H1 (cell line): ENCODE measurements around the gene UQCR10. TPM values are rescaled to one million over a fixed set of nuclear protein-coding genes. Genes with fewer than 3 reads are reported as not detected.

Experiments used
- CTCF ChIA-PET: fragments of 300-600 bp; sonication (Branson Sonifier 250); formaldehyde crosslinking; loops from one replicate; lab custom pipeline; 2021; ENCODE audit not compliant: partially characterized antibody; lab: Charles Lee
- POLR2A ChIA-PET: fragments of 300-600 bp; sonication (Branson Sonifier 250); formaldehyde crosslinking; loops from one replicate; lab custom pipeline; 2021; ENCODE audit warnings: inconsistent platforms; ENCODE audit not compliant: partially characterized antibody; lab: Charles Lee
- DNase-seq, 2 experiments: peaks; one replicate each; pipeline versions ENCODE4 v3.0.0 to v3.0.0-alpha.2; 2010 to 2022; ENCODE audit warnings: low spot score in 2 of 2, low read depth in 1 of 2, mixed read lengths in 1 of 2
- FAIRE-seq: peaks from 2 replicates; lab custom pipeline; 2011; peaks lifted over from hg19 to GRCh38; lab: Jason Lieb, UNC
- H2AFZ ChIP-seq: 2 replicates; pipeline ENCODE4 v1.8.1; 2012; ENCODE audit warnings: low read length, inconsistent platforms
- H2AK5ac ChIP-seq: 2 replicates; pipeline ENCODE4 v1.6.1; 2013; ENCODE audit warnings: low read depth, low read length
- H2BK120ac ChIP-seq: replicated peaks from 2 replicates; pipeline ENCODE3; 2013; ENCODE audit warnings: low read depth, low read length, inconsistent platforms
- H2BK12ac ChIP-seq: 2 replicates; pipeline ENCODE4 v1.6.1; 2013; ENCODE audit warnings: low read depth, low read length
- H2BK15ac ChIP-seq: 2 replicates; pipeline ENCODE4 v1.6.1; 2013; ENCODE audit warnings: low read length
- H2BK20ac ChIP-seq: 2 replicates; pipeline ENCODE4 v1.6.1; 2013; ENCODE audit warnings: low read length
- H2BK5ac ChIP-seq: 2 replicates; pipeline ENCODE4 v1.6.1; 2013; ENCODE audit warnings: low read depth, low read length
- H3K14ac ChIP-seq: 2 replicates; pipeline ENCODE4 v1.6.1; 2013; ENCODE audit warnings: inconsistent platforms; ENCODE audit not compliant: insufficient read length
- H3K18ac ChIP-seq: 2 replicates; pipeline ENCODE4 v1.6.1; 2013; ENCODE audit warnings: low read length; ENCODE audit errors: extremely low read depth
- H3K23ac ChIP-seq: 2 replicates; pipeline ENCODE4 v1.6.1; 2013; ENCODE audit warnings: inconsistent platforms; ENCODE audit not compliant: insufficient read length
- H3K23me2 ChIP-seq: 2 replicates; pipeline ENCODE4 v1.6.1; 2013; ENCODE audit warnings: low read depth, low read length
- H3K27ac ChIP-seq: 2 replicates; pipeline ENCODE4 v1.6.1; 2011; ENCODE audit warnings: low read depth, low read length, inconsistent platforms
- H3K27me3 ChIP-seq, 4 experiments: replicated peaks in 1 of 4; 1 replicate in 1 of 4; 2 replicates in 3 of 4; pipeline versions ENCODE4 v1.6.1 to v1.8.1; 2011 to 2013; ENCODE audit warnings: low read length in 3 of 4, mild to moderate bottlenecking in 3 of 4, inconsistent platforms in 2 of 4, mixed read lengths in 2 of 4, moderate library complexity in 1 of 4; ENCODE audit not compliant: control insufficient read depth in 3 of 4, insufficient read depth in 3 of 4; ENCODE audit errors: extremely low read depth in 1 of 4
- H3K36me3 ChIP-seq, 4 experiments: 2 replicates each; pipeline versions ENCODE4 v1.6.1 to v1.8.1; 2011 to 2013; ENCODE audit warnings: mild to moderate bottlenecking in 4 of 4, low read length in 3 of 4, moderate library complexity in 2 of 4, control low read depth in 1 of 4, inconsistent platforms in 1 of 4; ENCODE audit not compliant: insufficient read depth in 4 of 4, control insufficient read depth in 2 of 4
- H3K4ac ChIP-seq: replicated peaks from 2 replicates; pipeline ENCODE3; 2013; ENCODE audit warnings: low read length, low read depth, mixed read lengths, inconsistent platforms; ENCODE audit not compliant: insufficient read length
- H3K4me1 ChIP-seq, 4 experiments: replicated peaks in 1 of 4; 1 replicate in 1 of 4; 2 replicates in 3 of 4; pipeline versions ENCODE4 v1.6.1 to v1.8.1; 2011 to 2013; ENCODE audit warnings: low read length in 3 of 4, inconsistent platforms in 2 of 4, mixed read lengths in 1 of 4; ENCODE audit not compliant: insufficient read depth in 4 of 4, control insufficient read depth in 3 of 4
- H3K4me2 ChIP-seq, 2 experiments: 2 replicates each; pipeline versions ENCODE4 v1.6.1 to v1.8.1; 2011 to 2013; ENCODE audit warnings: low read depth in 2 of 2, low read length in 2 of 2, control low read depth in 1 of 2, inconsistent platforms in 1 of 2, mild to moderate bottlenecking in 1 of 2; ENCODE audit not compliant: insufficient read depth in 1 of 2
- H3K4me3 ChIP-seq, 4 experiments: fragments of 200-600, 300-600 bp in 1 of 4; sonication (generic), shearing (Covaris generic), sonication (Bioruptor Twin) in 1 of 4; 2 replicates each; pipeline versions ENCODE4 v1.5.1 to v1.8.1; 2011 to 2016; ENCODE audit warnings: low read length in 4 of 4, low read depth in 3 of 4, control low read depth in 2 of 4, inconsistent platforms in 2 of 4, mild to moderate bottlenecking in 2 of 4, mixed read lengths in 1 of 4, moderate library complexity in 1 of 4; ENCODE audit not compliant: insufficient read depth in 2 of 4; ENCODE audit errors: extremely low read depth in 1 of 4
- H3K56ac ChIP-seq: replicated peaks from 2 replicates; pipeline ENCODE3; 2013; ENCODE audit warnings: low read depth, mild to moderate bottlenecking, mixed read lengths, low read length, inconsistent platforms; ENCODE audit not compliant: insufficient read length
- H3K79me1 ChIP-seq: 2 replicates; pipeline ENCODE4 v1.6.1; 2013; ENCODE audit warnings: low read depth, low read length, control low read depth
- H3K79me2 ChIP-seq, 2 experiments: 2 replicates each; pipeline versions ENCODE4 v1.6.1 to v1.8.1; 2012 to 2013; ENCODE audit warnings: low read length in 2 of 2, mild to moderate bottlenecking in 2 of 2, inconsistent platforms in 1 of 2; ENCODE audit not compliant: insufficient read depth in 2 of 2, control insufficient read depth in 1 of 2
- H3K9ac ChIP-seq, 4 experiments: replicated peaks in 1 of 4; 1 replicate in 1 of 4; 2 replicates in 3 of 4; pipeline versions ENCODE4 v1.6.1 to v1.8.1; 2011 to 2013; ENCODE audit warnings: low read depth in 3 of 4, low read length in 3 of 4, control low read depth in 2 of 4, mild to moderate bottlenecking in 2 of 4, moderate library complexity in 2 of 4, inconsistent platforms in 1 of 4; ENCODE audit errors: extremely low read depth in 1 of 4
- H3K9me3 ChIP-seq, 2 experiments: 2 replicates each; pipeline versions ENCODE4 v1.6.1 to v1.8.1; 2012 to 2013; ENCODE audit warnings: mild to moderate bottlenecking in 2 of 2, moderate library complexity in 2 of 2, control low read depth in 1 of 2, inconsistent platforms in 1 of 2, low read depth in 1 of 2, low read length in 1 of 2, mixed read lengths in 1 of 2; ENCODE audit not compliant: insufficient read depth in 2 of 2
- H4K20me1 ChIP-seq, 2 experiments: replicated peaks in 1 of 2; 2 replicates each; pipeline versions ENCODE3 to v1.8.1; 2011 to 2013; ENCODE audit warnings: inconsistent platforms in 2 of 2, low read length in 2 of 2, mild to moderate bottlenecking in 1 of 2; ENCODE audit not compliant: insufficient read depth in 2 of 2, control insufficient read depth in 1 of 2
- H4K5ac ChIP-seq: 2 replicates; pipeline ENCODE4 v1.6.1; 2013; ENCODE audit warnings: low read length, low read depth, mixed read lengths, inconsistent platforms; ENCODE audit not compliant: insufficient read length
- H4K8ac ChIP-seq: 2 replicates; pipeline ENCODE4 v1.8.0; 2013; ENCODE audit warnings: mild to moderate bottlenecking, moderate library complexity, low read length, inconsistent platforms; ENCODE audit not compliant: insufficient read depth; ENCODE audit errors: extremely low read depth
- H4K91ac ChIP-seq: replicated peaks from 2 replicates; pipeline ENCODE3; 2013; ENCODE audit warnings: low read length, mixed read lengths, inconsistent platforms; ENCODE audit not compliant: insufficient read length
- BACH1 ChIP-seq: IDR thresholded peaks from 2 replicates; pipeline ENCODE4 v1.6.1; 2012; ENCODE audit warnings: low read length, improper control_type of control experiment
- CBX5 ChIP-seq: fragments of 300-800, 300-1000 bp; sonication (generic); IDR thresholded peaks from 2 replicates; pipeline ENCODE4 v1.7.1; 2016; ENCODE audit warnings: antibody characterized with exemption, low read length, low read depth
- CTBP2 ChIP-seq: IDR thresholded peaks from 2 replicates; pipeline ENCODE4 v1.7.0; 2011; ENCODE audit warnings: borderline replicate concordance, mild to moderate bottlenecking, moderate library complexity, mixed read lengths, low read length; ENCODE audit not compliant: insufficient read depth, insufficient read length
- CTCF ChIP-seq, 3 experiments: IDR thresholded peaks; 1 replicate in 2 of 3; 2 replicates in 1 of 3; pipeline versions ENCODE4 v1.5.1 to v1.6.1; 2011; ENCODE audit warnings: low read length in 3 of 3, mild to moderate bottlenecking in 3 of 3, inconsistent platforms in 2 of 3, low read depth in 1 of 3, moderate library complexity in 1 of 3; ENCODE audit not compliant: insufficient read depth in 1 of 3; ENCODE audit errors: control extremely low read depth in 1 of 3
- EP300 ChIP-seq, 2 experiments: IDR thresholded peaks; 1 replicate in 1 of 2; 2 replicates in 1 of 2; pipeline ENCODE4 v1.6.1; 2011 to 2012; ENCODE audit warnings: low read depth in 2 of 2, low read length in 2 of 2, mild to moderate bottlenecking in 2 of 2, borderline replicate concordance in 1 of 2, inconsistent platforms in 1 of 2, moderate library complexity in 1 of 2
- GTF2F1 ChIP-seq: IDR thresholded peaks from 2 replicates; pipeline ENCODE4 v1.6.1; 2012; ENCODE audit warnings: low read depth, low read length, improper control_type of control experiment, borderline replicate concordance
- HDAC2 ChIP-seq, 2 experiments: fragments of 300-600 bp in 1 of 2; sonication (generic) in 1 of 2; IDR thresholded peaks; 2 replicates each; pipeline ENCODE4 v1.6.1; 2011 to 2012; ENCODE audit warnings: low read depth in 2 of 2, low read length in 2 of 2, mild to moderate bottlenecking in 2 of 2, moderate library complexity in 2 of 2, borderline replicate concordance in 1 of 2, inconsistent platforms in 1 of 2
- TAF1 ChIP-seq: IDR thresholded peaks from 2 replicates; pipeline ENCODE4 v1.6.1; 2011; ENCODE audit warnings: mild to moderate bottlenecking, low read depth, low read length
- TCF12 ChIP-seq: IDR thresholded peaks from 2 replicates; pipeline ENCODE4 v1.6.1; 2011; ENCODE audit warnings: low read depth, mild to moderate bottlenecking, low read length
- WGBS, 2 experiments: shearing (Covaris generic) in 1 of 2; methylation state at CpG; one replicate each; pipeline versions ENCODE4 v1.1.6 to v1.1.7; 2013 to 2015; ENCODE audit warnings: low lambda C conversion rate in 2 of 2, mixed read lengths in 2 of 2, inconsistent platforms in 1 of 2, low coverage in 1 of 2, missing lambda C conversion rate in 1 of 2; ENCODE audit not compliant: insufficient replicate concordance in 2 of 2, insufficient coverage in 1 of 2, insufficient read length in 1 of 2; ENCODE audit errors: extremely low coverage in 1 of 2, missing lambda C conversion rate in 1 of 2; 5-methylcytosine and 5-hydroxymethylcytosine counted together
- polyA plus RNA-seq, 7 experiments: library from polyadenylated mRNA; depleted of rRNA in 3 of 7; stranded (reverse) in 5 of 7; unstranded in 2 of 7; fragments of >200 nt in 5 of 7; fragments of 200-250 nt in 2 of 7; gene quantifications; 1 replicate in 5 of 7; 2 replicates in 1 of 7; 4 replicates in 1 of 7; pipeline versions ENCODE4 v1.2.1 to v1.2.3, GENCODE V29; 2011 to 2013; ENCODE audit warnings: missing spikeins in 2 of 7, mixed read lengths in 2 of 7
- total RNA-seq: library from RNA; stranded (reverse); fragmentation: NEBNext Ultra II Directional; extraction: Animal tissue kit (Norgen Biotek cat#: 25700); gene quantifications from 2 replicates; pipeline ENCODE4 v1.2.1, GENCODE V29; 2021

UQCR10 gene
- total and polyA plus RNA-seq, 2 of the 8 experiments (the other 6 are each of a cell fraction or from before 2014, with no cell fraction given): 102 to 260 TPM

- 89% methylated on average over 5 of the region's 5 CpGs; no CpG with 5 or more reads in 1 of the 2 experiments for WGBS, 2 experiments
- CTCF ChIA-PET: interaction anchor here (0.6 to 1.8 kb wide), 2 partner anchors 18 to 20 kb away, joined by 3 to 6 read pairs; no protein-coding TSS in a partner anchor
- POLR2A ChIA-PET: interaction anchor here (1.2 kb wide), 1 partner anchor 9 kb away, joined by 4 read pairs; no protein-coding TSS in a partner anchor
- no peak for TF ChIP-seq BACH1
- TF ChIP-seq CBX5: no peak
- no peak for TF ChIP-seq TAF1
- no peak for TF ChIP-seq TCF12
- TF ChIP-seq EP300 (IDR thresholded peaks at IDR 0.05; ENCODE audit: borderline replicate concordance in 1 of 2, low read depth in 2 of 2, low read length in 2 of 2): no peak
- no peak for TF ChIP-seq GTF2F1
- no peak for TF ChIP-seq CTBP2
- TF ChIP-seq HDAC2 (IDR thresholded peaks at IDR 0.05; ENCODE audit: borderline replicate concordance in 1 of 2, low read depth in 2 of 2, low read length in 2 of 2): no peak
- no peak for TF ChIP-seq CTCF (IDR thresholded peaks at IDR 0.05; ENCODE audit: control extremely low read depth in 1 of 3, insufficient read depth in 1 of 3, low read depth in 1 of 3, low read length in 3 of 3)
Measured at GRCh38 chr22:29795663-29796062, 28.5 kb downstream of the UQCR10 start.

More at GRCh38 chr22:29795663-29796062, 28.5 kb downstream of the UQCR10 start:
- no peak overlapping the region for H2BK120ac ChIP-seq
- no peaks in the 10 kb centered on the region for H3K4me1 ChIP-seq
- no peak overlapping the region for H2AFZ ChIP-seq
- no peaks in the 10 kb centered on the region for H3K79me1 ChIP-seq
- H3K36me3 ChIP-seq: peaks cover 0 to 36% (median 10%) of the 10 kb centered on the region in 4 experiments; a peak in 5 of 8 replicates
- no peak overlapping the region for H4K5ac ChIP-seq
- H3K23ac ChIP-seq: no peak overlapping the region
- H3K27ac ChIP-seq: no peak overlapping the region
- H3K18ac ChIP-seq: no peak overlapping the region
- no peak overlapping the region for H4K91ac ChIP-seq
- H3K79me2 ChIP-seq: no peaks in the 10 kb centered on the region
- no peak overlapping the region for H3K56ac ChIP-seq
- DNase-seq: no peak
- H4K8ac ChIP-seq: no peak overlapping the region
- H3K4me3 ChIP-seq: no peak overlapping the region
- no peak overlapping the region for H2BK5ac ChIP-seq
- no peak overlapping the region for H2AK5ac ChIP-seq
- H3K14ac ChIP-seq: no peak overlapping the region
- no peak overlapping the region for H2BK12ac ChIP-seq
- no peaks in the 10 kb centered on the region for H3K23me2 ChIP-seq
- H3K9ac ChIP-seq: no peak overlapping the region
- no peak for FAIRE-seq
- H3K27me3 ChIP-seq: no peaks in the 10 kb centered on the region
- H3K4me2 ChIP-seq: no peak overlapping the region
- H4K20me1 ChIP-seq: peaks cover 0 to 2% of the 10 kb centered on the region in 2 experiments
- no peak overlapping the region for H3K4ac ChIP-seq
- H2BK20ac ChIP-seq: no peak overlapping the region
- no peak overlapping the region for H2BK15ac ChIP-seq
- no peaks in the 10 kb centered on the region for H3K9me3 ChIP-seq
